ENCODE measurements around the gene FEM1B. TPM values are rescaled to one million over a fixed set of nuclear protein-coding genes. Genes with fewer than 3 reads are reported as not detected.

The FEM1B gene
- total and polyA plus RNA-seq, 8 donors = 8.2 to 92.0 (median 24.4) TPM

GRCh38 chr15:68239025-68239424 lies 38.5 kb upstream of the FEM1B start:
- intact Hi-C loops (cut with DNase I; ENCODE audit: low total_unique reads) = no loop called here
- H3K27ac ChIP-seq = no peak overlapping the region
- H3K4me1 ChIP-seq = peaks cover 0 to 8% (median 5%) of the 10 kb centered on the region in 4 donors
- TF ChIP-seq, protein P1, sequence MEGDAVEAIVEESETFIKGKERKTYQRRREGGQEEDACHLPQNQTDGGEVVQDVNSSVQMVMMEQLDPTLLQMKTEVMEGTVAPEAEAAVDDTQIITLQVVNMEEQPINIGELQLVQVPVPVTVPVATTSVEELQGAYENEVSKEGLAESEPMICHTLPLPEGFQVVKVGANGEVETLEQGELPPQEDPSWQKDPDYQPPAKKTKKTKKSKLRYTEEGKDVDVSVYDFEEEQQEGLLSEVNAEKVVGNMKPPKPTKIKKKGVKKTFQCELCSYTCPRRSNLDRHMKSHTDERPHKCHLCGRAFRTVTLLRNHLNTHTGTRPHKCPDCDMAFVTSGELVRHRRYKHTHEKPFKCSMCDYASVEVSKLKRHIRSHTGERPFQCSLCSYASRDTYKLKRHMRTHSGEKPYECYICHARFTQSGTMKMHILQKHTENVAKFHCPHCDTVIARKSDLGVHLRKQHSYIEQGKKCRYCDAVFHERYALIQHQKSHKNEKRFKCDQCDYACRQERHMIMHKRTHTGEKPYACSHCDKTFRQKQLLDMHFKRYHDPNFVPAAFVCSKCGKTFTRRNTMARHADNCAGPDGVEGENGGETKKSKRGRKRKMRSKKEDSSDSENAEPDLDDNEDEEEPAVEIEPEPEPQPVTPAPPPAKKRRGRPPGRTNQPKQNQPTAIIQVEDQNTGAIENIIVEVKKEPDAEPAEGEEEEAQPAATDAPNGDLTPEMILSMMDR (IDR thresholded peaks at IDR 0.05) = no peak
- TF ChIP-seq POLR2AphosphoS5 (IDR thresholded peaks at IDR 0.05) = no peak
- TF ChIP-seq EP300 (IDR thresholded peaks at IDR 0.05) = no peak
- no peak for TF ChIP-seq POLR2A (IDR thresholded peaks at IDR 0.05)
- H3K9me3 ChIP-seq = peaks cover 1 to 8% (median 5%) of the 10 kb centered on the region in 4 donors
- no peaks in the 10 kb centered on the region for H3K27me3 ChIP-seq
- DNase-seq = no peak
- no peak overlapping the region for H3K4me3 ChIP-seq
- no peaks in the 10 kb centered on the region for H3K36me3 ChIP-seq

DNA sequence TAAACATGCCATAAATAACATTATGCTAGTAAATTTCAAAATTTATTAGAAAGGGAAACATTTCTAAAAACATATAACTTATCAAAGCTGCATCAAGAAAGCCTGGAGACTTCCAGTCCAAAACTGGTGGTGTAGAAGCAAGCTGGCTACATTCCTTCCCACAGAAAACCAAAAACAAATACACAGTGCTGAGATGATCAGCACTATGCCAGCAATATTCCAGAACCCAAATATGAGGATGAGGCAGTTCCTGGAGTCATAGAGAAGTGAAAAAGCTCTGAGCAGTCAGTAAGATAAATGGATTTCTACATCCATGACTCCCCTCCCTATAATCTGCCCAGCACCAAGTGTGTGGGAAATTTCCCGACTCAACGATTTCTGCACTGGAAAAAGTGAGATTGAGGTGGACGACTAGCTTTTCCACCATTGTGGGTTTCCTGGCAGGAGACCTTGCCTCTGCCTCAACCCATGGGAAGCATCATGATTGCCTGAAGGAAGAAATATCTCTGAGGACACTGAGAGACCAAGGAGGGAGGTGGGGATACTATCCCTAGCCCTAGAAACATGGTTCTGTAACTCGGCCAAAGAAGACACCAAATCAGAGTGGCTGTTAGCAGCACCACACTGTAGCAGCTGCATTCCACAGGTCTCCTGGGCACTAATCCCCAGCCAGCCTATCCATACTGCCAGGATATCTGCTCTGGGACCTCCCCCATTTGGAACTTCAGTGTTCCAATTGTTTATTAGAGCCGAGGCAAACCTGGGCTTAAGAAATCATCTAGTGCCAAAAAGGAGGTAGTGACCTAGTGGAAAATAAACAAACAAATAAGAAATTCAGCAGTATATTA lies 36.2 kb upstream of the FEM1B start:
- intact Hi-C loops (cut with DNase I; ENCODE audit: low total_unique reads) = no loop called here
- TF ChIP-seq POLR2A (IDR thresholded peaks at IDR 0.05) (no peak), EP300 (IDR thresholded peaks at IDR 0.05) (no peak), POLR2AphosphoS5 (IDR thresholded peaks at IDR 0.05) (no peak)
- TF ChIP-seq, protein P1 (IDR thresholded peaks at IDR 0.05) = no peak
- H3K9me3 ChIP-seq = peaks cover 3 to 16% (median 13%) of the 10 kb centered on the region in 4 donors
- no peaks in the 10 kb centered on the region for H3K4me1 ChIP-seq
- no peaks in the 10 kb centered on the region for H3K27me3 ChIP-seq
- WGBS, 5 donors = 73 to 81% (median 78%) methylated on average over 5 of the region's 5 CpGs
- no peak overlapping the region for H3K27ac ChIP-seq
- no peak for DNase-seq
- no peak overlapping the region for H3K4me3 ChIP-seq
- H3K36me3 ChIP-seq = no peaks in the 10 kb centered on the region

DNA sequence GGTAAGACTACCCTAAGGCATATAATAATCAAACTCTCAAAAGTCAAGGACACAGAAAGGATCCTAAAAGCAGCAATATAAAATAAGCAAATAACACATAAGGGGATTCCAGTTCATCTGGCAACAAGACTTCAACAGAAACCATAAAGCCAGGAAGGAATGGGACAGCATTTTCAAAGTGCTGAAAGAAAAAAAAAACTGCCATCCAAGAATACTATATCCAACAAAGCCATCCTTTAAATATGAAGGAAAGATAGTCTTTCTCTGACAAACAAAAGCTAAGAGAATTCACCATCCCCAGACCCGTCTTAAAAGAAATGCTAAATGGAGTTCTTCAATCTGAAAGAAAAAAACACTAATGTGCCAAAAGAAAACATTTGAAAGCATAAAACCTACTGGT lies 33.3 kb upstream of the FEM1B start:
- peaks cover 3 to 16% (median 13%) of the 10 kb centered on the region in 4 donors for H3K9me3 ChIP-seq
- no peak for DNase-seq
- TF ChIP-seq POLR2A (IDR thresholded peaks at IDR 0.05) = no peak
- TF ChIP-seq, protein P1 (IDR thresholded peaks at IDR 0.05) = no peak
- TF ChIP-seq EP300 (IDR thresholded peaks at IDR 0.05) = no peak
- TF ChIP-seq POLR2AphosphoS5 (IDR thresholded peaks at IDR 0.05) = no peak
- H3K4me1 ChIP-seq = no peaks in the 10 kb centered on the region
- intact Hi-C loops (cut with DNase I; ENCODE audit: low total_unique reads) = no loop called here
- no peak overlapping the region for H3K27ac ChIP-seq
- H3K36me3 ChIP-seq = no peaks in the 10 kb centered on the region
- no peak overlapping the region for H3K4me3 ChIP-seq
- no peaks in the 10 kb centered on the region for H3K27me3 ChIP-seq
- WGBS, 5 donors = 87 to 97% (median 95%) methylated on average over 1 of the region's 1 CpG

GRCh38 chr15:68249058-68249713 lies 28.4 kb upstream of the FEM1B start:
- intact Hi-C loops (cut with DNase I; ENCODE audit: low total_unique reads) = no loop called here

More at GRCh38 chr15:68249058-68249713, 28.4 kb upstream of the FEM1B start:
- peaks cover under 1 to 8% (median 6%) of the 10 kb centered on the region in 4 donors for H3K9me3 ChIP-seq
- H3K4me3 ChIP-seq = no peak overlapping the region
- no peaks in the 10 kb centered on the region for H3K36me3 ChIP-seq
- no peaks in the 10 kb centered on the region for H3K27me3 ChIP-seq
- no peak for DNase-seq
- TF ChIP-seq POLR2A (IDR thresholded peaks at IDR 0.05) (no peak), POLR2AphosphoS5 (IDR thresholded peaks at IDR 0.05) (no peak), EP300 (IDR thresholded peaks at IDR 0.05) (no peak)
- TF ChIP-seq, protein P1 (IDR thresholded peaks at IDR 0.05) = no peak
- no peak overlapping the region for H3K27ac ChIP-seq
- whole genome bisulfite sequencing, 5 donors = 45 to 71% (median 61%) methylated on average over 3 of the region's 3 CpGs
- peaks cover 0 to 9% (median 0%) of the 10 kb centered on the region in 4 donors for H3K4me1 ChIP-seq

Measured in stomach (tissue), 9 donors.